GM19099 (cell line): ENCODE measurements around the gene REG1B.

Source experiments
- POLR2A ChIP-seq: IDR thresholded peaks from 3 replicates; pipeline ENCODE4 v1.6.1; 2011; ENCODE audit warnings: low read depth; ENCODE audit not compliant: insufficient read length; ENCODE audit errors: extremely low read depth

REG1B gene

GRCh38 chr2:79087785-79088364 is at the start of gene REG1B:
Gene REG1B (minus strand): TSS chr2:79087993. CDS start chr2:79087612, 381 bp downstream.
- no peak for TF ChIP-seq POLR2A

- no peak for TF ChIP-seq POLR2A
These were observed 43.9 kb upstream of the REG1B start for GRCh38 chr2:79131687-79132086.

- TF ChIP-seq POLR2A, result no peak
These were observed 42.0 kb upstream of the REG1B start for GRCh38 chr2:79129804-79130203.

DNA sequence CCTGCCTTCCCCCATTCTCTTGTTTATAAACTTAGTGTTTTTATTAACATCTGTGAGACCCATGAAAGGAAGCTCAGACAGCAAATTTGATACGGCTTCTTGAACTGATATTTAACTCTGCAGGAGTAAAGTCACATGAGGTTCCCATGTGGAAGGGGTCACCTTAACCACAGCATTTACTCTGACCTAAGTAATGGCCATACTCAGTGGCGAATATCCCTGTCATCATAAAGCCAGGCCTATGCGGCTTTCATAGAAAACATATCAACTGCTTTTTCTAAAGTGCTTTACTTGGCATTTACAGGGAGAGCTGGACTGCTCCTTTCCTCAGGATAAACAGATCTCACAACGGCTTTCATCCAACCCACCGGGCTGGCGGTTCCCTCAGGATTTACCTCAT is 41.5 kb upstream of the REG1B start:
- TF ChIP-seq POLR2A, result no peak

DNA sequence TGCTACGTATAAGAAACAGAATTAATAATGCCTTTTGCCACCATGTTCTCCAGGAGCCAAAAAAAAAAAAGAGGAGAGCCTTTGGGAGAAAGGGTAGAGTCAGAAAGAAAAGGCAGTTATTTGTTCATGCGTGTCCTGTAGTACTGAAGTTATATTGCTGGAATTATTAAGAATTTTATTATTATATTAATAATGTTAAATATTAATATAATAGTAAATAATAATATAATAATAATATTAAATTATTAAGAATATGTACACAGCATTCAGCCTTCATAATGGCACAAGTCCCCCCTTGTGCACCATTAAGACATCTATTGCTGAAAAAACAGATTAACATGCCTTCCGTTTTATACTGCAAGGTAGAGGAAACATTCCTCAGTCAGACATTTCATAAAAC is 40.6 kb upstream of the REG1B start:
- no peak for TF ChIP-seq POLR2A

GRCh38 chr2:79125721-79125985 is 37.9 kb upstream of the REG1B start:
- TF ChIP-seq POLR2A, result no peak

GRCh38 chr2:79124907-79125720 is 37.3 kb upstream of the REG1B start:
- TF ChIP-seq POLR2A, result no peak

GRCh38 chr2:79122676-79123075 is 34.9 kb upstream of the REG1B start:
- TF ChIP-seq POLR2A, result no peak

DNA sequence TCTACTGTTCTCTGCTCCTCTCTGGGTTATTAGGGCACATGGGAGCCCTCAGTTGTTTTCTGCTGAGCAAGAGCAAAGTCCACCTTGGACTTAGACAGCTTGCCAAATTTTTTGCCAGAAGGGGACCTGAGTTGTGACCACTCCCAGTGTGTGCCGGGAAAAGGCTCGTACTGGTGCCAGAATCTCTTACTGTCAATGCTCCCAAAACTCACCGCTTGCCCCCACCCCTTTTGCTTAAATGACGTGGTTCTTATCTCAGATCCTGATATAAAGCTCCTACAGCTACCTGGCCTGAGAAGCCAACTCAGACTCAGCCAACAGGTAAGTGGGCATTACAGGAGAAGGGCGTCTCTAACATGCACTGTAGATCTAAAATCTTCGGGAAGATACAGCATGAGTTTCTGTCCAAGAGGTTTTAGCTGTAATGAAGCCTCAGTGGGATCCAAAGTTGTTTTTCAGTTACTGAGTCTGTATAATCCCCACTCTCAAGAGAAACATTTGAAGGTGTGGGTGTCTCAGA is 32.5 kb upstream of the REG1B start, which contains the start of gene REG1A:
TSS of gene REG1A (plus strand) at position 295 of the 520 bp plus-strand sequence. CDS start 374 bp downstream, outside the sequence.
- TF ChIP-seq POLR2A, result no peak

GRCh38 chr2:79116997-79117928 is 29.5 kb upstream of the REG1B start:
- TF ChIP-seq POLR2A, result no peak

DNA sequence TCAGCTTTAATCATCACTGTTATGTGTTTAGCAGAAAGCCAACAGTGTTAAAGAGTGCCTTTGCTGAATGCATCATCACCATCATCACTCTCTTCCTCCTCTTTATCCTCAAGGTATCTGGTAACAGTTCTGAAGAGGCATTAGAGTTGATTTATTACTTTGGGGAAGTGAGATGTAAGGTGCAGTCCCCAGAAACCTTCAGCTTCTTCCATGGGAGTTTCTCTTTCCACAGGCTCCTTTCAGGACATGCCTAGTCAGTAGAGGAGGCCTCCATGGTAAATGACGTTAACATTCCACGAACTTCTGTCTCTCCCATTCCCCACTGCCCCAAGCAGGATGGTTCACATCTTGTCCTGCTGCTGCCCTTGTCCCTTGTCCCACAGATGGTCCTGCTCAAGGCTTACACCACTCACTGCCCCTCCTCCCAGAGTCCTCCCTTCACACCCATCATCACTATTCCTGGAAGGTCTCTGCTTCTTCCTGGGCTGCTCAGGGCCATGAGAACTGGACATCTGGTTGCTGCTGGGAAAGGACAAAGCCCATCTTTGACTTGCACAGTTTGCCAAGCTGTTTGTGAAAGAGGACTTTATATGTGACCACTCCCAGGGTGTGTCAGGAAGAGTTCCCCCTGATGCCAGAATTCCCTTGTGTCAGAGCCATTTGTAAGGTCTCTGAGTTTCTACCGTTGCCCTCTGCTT is 27.2 kb upstream of the REG1B start:
- no peak for TF ChIP-seq POLR2A

DNA sequence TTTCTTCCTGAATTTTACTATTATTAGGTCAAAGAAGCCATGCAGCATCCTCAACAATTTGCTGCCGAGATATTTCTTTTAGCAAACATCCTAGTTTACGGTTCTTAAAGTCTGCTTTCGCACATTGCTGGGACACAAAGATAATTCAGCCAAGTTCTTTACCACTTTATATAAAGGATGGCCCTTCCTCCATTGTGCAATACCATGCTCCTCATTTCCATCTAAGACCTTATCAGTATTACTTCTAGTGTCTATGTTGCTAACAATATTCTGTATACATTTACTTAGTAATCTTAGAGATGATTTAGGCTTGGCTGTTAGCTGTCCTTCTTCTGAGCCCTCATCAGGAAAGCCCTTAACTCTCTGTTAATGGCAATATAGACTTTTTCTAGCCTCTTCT is 24.5 kb upstream of the REG1B start:
- TF ChIP-seq POLR2A, result no peak

- no peak for TF ChIP-seq POLR2A
These were observed 17.5 kb upstream of the REG1B start for GRCh38 chr2:79105259-79105658.

GRCh38 chr2:79103214-79103613 is 15.4 kb upstream of the REG1B start:
- TF ChIP-seq POLR2A, result no peak

GRCh38 chr2:79101024-79101423 is 13.2 kb upstream of the REG1B start:
- no peak for TF ChIP-seq POLR2A
